Left ventricle myocardium inferior (tissue), 1 donor: ENCODE measurements around the gene CNPPD1. TPM values are rescaled to one million over a fixed set of nuclear protein-coding genes. Genes with fewer than 3 reads are reported as not detected.
A peak's percentile ranks its signal among the peaks of the same experiment; 100 is the strongest.

Experiments
- DNase-seq: peaks from one replicate; pipeline ENCODE4 v3.0.0-alpha.2; 2020
- H3K27ac ChIP-seq: fragments of 200-600 bp; replicated peaks from 2 replicates; pipeline ENCODE4 v1.8.0; 2021
- H3K27me3 ChIP-seq: fragments of 200-600 bp; 2 replicates; pipeline ENCODE4 v1.8.0; 2021; ENCODE audit warnings: low read depth
- H3K36me3 ChIP-seq: fragments of 200-600 bp; 2 replicates; pipeline ENCODE4 v1.8.0; 2021
- H3K4me1 ChIP-seq: fragments of 200-600 bp; 2 replicates; pipeline ENCODE4 v1.8.0; 2021
- H3K4me3 ChIP-seq: fragments of 200-600 bp; 2 replicates; pipeline ENCODE4 v1.8.0; 2021; ENCODE audit warnings: mild to moderate bottlenecking, moderate library complexity
- H3K9me3 ChIP-seq: fragments of 200-600 bp; replicated peaks from 2 replicates; pipeline ENCODE4 v1.8.0; 2021
- intact Hi-C: fragments of 100-400 bp; cut with micrococcal nuclease; formaldehyde crosslinking; loops from one replicate; pipeline ENCODE4 v1.11.0; 2022
- total RNA-seq: library from RNA; stranded (reverse); fragmentation: NEBNext Ultra II Directional; extraction: Animal tissue kit (Norgen Biotek cat#: 25700); gene quantifications from one replicate; pipeline ENCODE4 v1.2.1, GENCODE V29; 2021
- TF ChIP-seq, protein P1 (sequence below): fragments of 200-600 bp; IDR thresholded peaks from 2 replicates; pipeline ENCODE4 v1.8.0; 2021; ENCODE audit warnings: antibody characterized with exemption, mild to moderate bottlenecking, borderline replicate concordance
- donor health status: DM: no; HTN: yes; CAD: no; lungs with severe emphysema.

The CNPPD1 gene
- total RNA-seq, 1 donor from 2014 or later = 58.1 TPM

DNA sequence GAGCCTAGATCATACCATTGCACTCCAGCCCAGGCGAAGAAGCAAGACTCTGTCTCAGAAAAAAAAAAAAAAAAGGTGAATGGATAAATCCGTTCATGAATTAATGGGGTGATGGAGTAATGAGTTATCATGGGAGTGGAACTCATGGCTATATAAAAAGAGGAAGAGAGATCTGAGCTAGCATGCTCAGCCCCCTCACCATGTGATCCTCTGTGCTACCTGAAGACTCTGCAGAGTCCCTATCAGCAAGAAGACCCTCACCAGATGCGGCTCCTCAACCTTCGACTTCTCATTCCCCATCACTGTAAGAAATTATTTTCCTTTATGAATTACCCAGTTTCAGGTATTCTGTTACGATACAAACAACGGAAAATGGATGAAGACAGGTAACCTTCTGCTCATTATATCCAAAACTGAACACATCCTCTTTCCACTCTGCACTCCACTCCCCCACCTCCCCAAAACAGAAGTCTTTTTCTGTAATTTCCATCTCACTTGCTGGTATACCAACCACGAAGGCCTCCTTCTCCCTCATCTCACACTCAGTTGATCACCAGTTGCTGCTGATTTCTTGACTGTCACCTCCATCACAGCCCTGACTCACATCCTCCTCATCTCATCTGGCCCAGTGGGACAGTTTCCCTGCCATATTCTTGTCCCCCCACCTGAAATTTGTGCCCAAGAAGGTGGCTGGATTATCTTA is 10.2 kb upstream of the CNPPD1 start:
- Histone ChIP-seq H3K36me3 (peaks cover 25% of the 10 kb centered on the region), H3K4me1 (no peaks in the 10 kb centered on the region), H3K9me3 (no peaks in the 10 kb centered on the region), H3K27me3 (no peaks in the 10 kb centered on the region), H3K4me3 (no peak overlapping the region), H3K27ac (no peak overlapping the region)
- TF ChIP-seq, protein P1, sequence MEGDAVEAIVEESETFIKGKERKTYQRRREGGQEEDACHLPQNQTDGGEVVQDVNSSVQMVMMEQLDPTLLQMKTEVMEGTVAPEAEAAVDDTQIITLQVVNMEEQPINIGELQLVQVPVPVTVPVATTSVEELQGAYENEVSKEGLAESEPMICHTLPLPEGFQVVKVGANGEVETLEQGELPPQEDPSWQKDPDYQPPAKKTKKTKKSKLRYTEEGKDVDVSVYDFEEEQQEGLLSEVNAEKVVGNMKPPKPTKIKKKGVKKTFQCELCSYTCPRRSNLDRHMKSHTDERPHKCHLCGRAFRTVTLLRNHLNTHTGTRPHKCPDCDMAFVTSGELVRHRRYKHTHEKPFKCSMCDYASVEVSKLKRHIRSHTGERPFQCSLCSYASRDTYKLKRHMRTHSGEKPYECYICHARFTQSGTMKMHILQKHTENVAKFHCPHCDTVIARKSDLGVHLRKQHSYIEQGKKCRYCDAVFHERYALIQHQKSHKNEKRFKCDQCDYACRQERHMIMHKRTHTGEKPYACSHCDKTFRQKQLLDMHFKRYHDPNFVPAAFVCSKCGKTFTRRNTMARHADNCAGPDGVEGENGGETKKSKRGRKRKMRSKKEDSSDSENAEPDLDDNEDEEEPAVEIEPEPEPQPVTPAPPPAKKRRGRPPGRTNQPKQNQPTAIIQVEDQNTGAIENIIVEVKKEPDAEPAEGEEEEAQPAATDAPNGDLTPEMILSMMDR = no peak
- intact Hi-C loops = no loop called here
- no peak for DNase-seq

DNA sequence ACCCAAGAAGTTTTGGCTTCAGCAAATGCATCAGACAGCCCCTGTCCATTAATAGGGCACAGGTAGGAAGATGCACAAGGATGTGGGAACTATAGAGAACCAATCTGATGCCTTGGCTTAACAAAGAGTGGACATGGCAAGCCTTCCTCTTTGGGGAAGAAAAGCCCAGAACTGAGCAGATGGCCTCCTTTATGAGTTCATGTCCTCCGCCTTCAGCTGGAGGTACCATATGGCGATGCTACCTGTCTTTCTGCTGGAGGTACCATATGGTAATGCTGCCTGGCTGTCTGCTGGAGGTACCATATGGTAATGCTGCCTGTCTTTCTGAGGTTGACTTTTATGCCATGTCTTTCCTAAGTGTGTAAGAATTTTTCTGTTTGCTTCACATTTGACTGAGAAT is 7.4 kb upstream of the CNPPD1 start:
- no peak for DNase-seq
- no peak overlapping the region for H3K4me3 ChIP-seq
- H3K27me3 ChIP-seq = no peaks in the 10 kb centered on the region
- H3K4me1 ChIP-seq = peaks cover 10% of the 10 kb centered on the region
- no peaks in the 10 kb centered on the region for H3K9me3 ChIP-seq
- H3K36me3 ChIP-seq = peaks cover 49% of the 10 kb centered on the region
- TF ChIP-seq, protein P1 = no peak
- H3K27ac ChIP-seq = no peak overlapping the region
- intact Hi-C loops = no loop called here

DNA sequence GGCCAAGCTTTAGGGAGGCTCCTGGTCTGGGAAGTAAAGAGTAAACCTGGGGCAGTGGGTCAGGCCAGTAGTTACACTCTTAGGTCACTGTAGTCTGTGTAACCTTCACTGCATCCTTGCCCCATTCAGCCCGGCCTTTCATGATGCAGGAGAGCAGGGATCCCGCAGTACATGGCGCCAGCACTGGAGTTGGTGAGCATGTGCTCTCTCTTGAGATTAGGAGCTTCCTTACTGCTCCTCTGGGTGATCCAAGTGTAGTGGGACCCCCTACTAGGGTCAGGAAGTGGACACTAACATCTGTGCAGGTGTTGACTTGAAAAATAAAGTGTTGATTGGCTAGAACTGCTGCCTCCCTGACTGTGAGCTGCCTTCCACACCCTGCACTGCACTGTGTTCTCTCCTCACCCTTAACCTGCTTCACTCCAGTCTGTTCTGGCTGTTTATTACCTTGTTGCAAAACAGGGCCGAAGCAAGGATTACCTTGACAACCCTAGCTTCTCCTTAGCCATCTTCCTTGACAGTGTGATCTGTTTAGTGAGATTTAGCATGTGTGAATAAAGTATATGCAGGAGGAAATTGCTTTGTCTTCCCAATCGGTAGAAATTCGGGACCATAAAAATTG is 6.5 kb upstream of the CNPPD1 start:
- H3K4me3 ChIP-seq = no peak overlapping the region
- H3K27ac ChIP-seq = no peak overlapping the region
- H3K27me3 ChIP-seq = no peaks in the 10 kb centered on the region
- H3K36me3 ChIP-seq = peaks cover 49% of the 10 kb centered on the region
- DNase-seq = no peak
- H3K9me3 ChIP-seq = no peaks in the 10 kb centered on the region
- H3K4me1 ChIP-seq = peaks cover 19% of the 10 kb centered on the region
- intact Hi-C loops = no loop called here
- TF ChIP-seq, protein P1 = no peak

DNA sequence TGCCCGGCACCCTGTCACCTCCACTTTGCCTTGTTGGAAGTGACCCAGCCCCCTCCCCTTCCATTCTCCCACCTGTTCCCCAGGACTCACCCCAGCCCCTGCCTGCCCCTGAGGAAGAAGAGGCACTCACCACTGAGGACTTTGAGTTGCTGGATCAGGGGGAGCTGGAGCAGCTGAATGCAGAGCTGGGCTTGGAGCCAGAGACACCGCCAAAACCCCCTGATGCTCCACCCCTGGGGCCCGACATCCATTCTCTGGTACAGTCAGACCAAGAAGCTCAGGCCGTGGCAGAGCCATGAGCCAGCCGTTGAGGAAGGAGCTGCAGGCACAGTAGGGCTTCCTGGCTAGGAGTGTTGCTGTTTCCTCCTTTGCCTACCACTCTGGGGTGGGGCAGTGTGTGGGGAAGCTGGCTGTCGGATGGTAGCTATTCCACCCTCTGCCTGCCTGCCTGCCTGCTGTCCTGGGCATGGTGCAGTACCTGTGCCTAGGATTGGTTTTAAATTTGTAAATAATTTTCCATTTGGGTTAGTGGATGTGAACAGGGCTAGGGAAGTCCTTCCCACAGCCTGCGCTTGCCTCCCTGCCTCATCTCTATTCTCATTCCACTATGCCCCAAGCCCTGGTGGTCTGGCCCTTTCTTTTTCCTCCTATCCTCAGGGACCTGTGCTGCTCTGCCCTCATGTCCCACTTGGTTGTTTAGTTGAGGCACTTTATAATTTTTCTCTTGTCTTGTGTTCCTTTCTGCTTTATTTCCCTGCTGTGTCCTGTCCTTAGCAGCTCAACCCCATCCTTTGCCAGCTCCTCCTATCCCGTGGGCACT is 5.8 kb upstream of the CNPPD1 start:
- H3K27me3 ChIP-seq = no peaks in the 10 kb centered on the region
- H3K4me1 ChIP-seq = peaks cover 23% of the 10 kb centered on the region
- H3K36me3 ChIP-seq = peaks cover 49% of the 10 kb centered on the region
- H3K4me3 ChIP-seq = no peak overlapping the region
- DNase-seq = peak; percentile 24
- TF ChIP-seq, protein P1 = no peak
- H3K27ac ChIP-seq = no peak overlapping the region
- intact Hi-C loops = no loop called here
- H3K9me3 ChIP-seq = no peaks in the 10 kb centered on the region

DNA sequence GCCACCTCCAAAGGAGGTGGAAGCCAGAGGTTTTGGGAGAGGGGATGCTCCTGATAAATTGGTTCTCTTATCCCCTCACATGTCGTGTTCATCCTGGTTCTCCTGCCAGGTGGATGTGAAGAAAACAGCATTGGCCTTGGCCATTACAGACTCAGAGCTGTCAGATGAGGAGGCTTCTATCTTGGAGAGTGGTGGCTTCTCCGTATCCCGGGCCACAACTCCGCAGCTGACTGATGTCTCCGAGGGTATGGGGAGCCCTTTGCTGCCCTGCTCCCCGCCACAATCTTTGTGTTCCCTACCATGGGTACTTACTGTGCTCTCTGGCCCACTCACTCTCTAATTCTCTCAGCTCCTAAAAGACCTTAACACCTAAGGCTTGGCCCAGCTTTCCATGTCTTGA is 4.8 kb upstream of the CNPPD1 start:
- Histone ChIP-seq H3K4me3 (no peak overlapping the region), H3K36me3 (peaks cover 49% of the 10 kb centered on the region), H3K27me3 (no peaks in the 10 kb centered on the region), H3K9me3 (no peaks in the 10 kb centered on the region), H3K4me1 (peaks cover 33% of the 10 kb centered on the region), H3K27ac (no peak overlapping the region)
- no peak for DNase-seq
- intact Hi-C loops = no loop called here
- TF ChIP-seq, protein P1 = no peak
